OCI-LY7 (cell line): Measurements from ENCODE around the gene COL8A2.

ENCODE experiments used
- EZH2phosphoT487 ChIP-seq: fragments of 200-600 bp; sonication (generic); IDR thresholded peaks from 2 replicates; pipeline ENCODE4 v1.6.1; 2018; ENCODE audit warnings: low read depth, borderline replicate concordance, mild to moderate bottlenecking, mixed run types, antibody characterized with exemption, low read length, moderate library complexity, mixed read lengths
- TF ChIP-seq, protein P1 (sequence below): fragments of 200-600 bp; sonication (generic); conservative IDR thresholded peaks from 2 replicates; pipeline ENCODE4 v1.5.1; 2014; ENCODE audit warnings: mild to moderate bottlenecking, antibody characterized with exemption, low read length, moderate library complexity, mixed read lengths

DNA sequence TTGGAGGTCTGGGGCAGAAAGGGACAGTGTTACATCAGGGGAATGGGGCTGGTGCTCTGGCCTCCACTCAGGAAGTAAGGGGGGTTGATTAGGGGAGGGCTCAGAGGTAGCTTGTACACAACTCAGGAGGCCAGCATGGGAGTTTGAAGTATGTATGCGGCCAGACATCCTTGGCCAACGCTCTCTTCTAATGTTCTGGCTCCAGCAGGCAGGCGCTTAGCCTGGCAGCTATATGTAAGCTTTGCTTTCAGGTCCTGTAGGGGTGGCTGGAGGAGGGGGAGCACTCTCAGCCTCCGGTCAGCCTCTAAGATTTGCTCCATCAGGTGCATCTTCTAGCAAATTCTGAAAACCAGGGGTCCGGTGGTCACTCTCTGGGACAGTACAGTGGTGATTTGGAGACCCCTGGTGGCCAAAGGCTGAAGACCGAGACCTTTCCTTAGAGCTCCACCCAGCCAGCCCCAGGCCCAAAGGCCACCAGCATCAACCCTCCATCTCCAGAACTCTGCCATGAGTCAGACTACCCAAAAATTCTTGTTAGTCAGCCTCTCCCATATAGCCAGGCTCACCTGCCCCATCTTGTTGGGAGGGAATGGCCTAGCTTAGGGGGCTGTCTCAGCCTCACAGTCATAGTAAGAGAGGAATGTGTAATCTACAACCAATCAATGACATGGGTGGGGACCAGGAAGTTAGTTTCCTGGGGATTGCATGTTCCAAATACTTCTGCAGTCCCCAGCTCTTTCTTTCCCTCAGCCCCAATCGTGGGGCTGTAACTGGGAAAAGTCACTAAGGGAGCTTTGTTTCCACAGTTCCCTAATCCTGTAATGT, 9.7 kb upstream of the COL8A2 start:
- TF ChIP-seq, protein P1, sequence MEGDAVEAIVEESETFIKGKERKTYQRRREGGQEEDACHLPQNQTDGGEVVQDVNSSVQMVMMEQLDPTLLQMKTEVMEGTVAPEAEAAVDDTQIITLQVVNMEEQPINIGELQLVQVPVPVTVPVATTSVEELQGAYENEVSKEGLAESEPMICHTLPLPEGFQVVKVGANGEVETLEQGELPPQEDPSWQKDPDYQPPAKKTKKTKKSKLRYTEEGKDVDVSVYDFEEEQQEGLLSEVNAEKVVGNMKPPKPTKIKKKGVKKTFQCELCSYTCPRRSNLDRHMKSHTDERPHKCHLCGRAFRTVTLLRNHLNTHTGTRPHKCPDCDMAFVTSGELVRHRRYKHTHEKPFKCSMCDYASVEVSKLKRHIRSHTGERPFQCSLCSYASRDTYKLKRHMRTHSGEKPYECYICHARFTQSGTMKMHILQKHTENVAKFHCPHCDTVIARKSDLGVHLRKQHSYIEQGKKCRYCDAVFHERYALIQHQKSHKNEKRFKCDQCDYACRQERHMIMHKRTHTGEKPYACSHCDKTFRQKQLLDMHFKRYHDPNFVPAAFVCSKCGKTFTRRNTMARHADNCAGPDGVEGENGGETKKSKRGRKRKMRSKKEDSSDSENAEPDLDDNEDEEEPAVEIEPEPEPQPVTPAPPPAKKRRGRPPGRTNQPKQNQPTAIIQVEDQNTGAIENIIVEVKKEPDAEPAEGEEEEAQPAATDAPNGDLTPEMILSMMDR = peak; percentile 84
- no peak for TF ChIP-seq EZH2phosphoT487
